GM19468 (cell line): Measurements from ENCODE around the gene SPATA12.

Experiments used
- ATAC-seq: cut with Tn5 transposase; IDR thresholded peaks from one replicate; pipeline ENCODE4 v1.9.1; 2021; ENCODE audit warnings: mild to moderate bottlenecking, moderate library complexity, moderate number of reproducible peaks; ENCODE audit not compliant: unreplicated experiment; ENCODE audit errors: extremely low read depth

The SPATA12 gene

GRCh38 chr3:57060089-57060821 lies at the start of gene SPATA12:
SPATA12 (plus strand) TSS chr3:57060664; CDS start chr3:57073695, 13,031 bp downstream.
- ATAC-seq = no peak

GRCh38 chr3:57011022-57011421 lies 49.4 kb upstream of the SPATA12 start:
- no peak for ATAC-seq

GRCh38 chr3:57012847-57013246 lies 47.6 kb upstream of the SPATA12 start:
- ATAC-seq = no peak

- no peak for ATAC-seq
These were observed 45.1 kb upstream of the SPATA12 start for GRCh38 chr3:57015350-57015729.

GRCh38 chr3:57015912-57016311 lies 44.6 kb upstream of the SPATA12 start:
- no peak for ATAC-seq

GRCh38 chr3:57017459-57017845 lies 43.0 kb upstream of the SPATA12 start:
- ATAC-seq = no peak

GRCh38 chr3:57018246-57018645 lies 42.2 kb upstream of the SPATA12 start:
- no peak for ATAC-seq

GRCh38 chr3:57019057-57019456 lies 41.4 kb upstream of the SPATA12 start:
- no peak for ATAC-seq

- no peak for ATAC-seq
These were observed 35.2 kb upstream of the SPATA12 start for GRCh38 chr3:57025237-57025636.

- no peak for ATAC-seq
These were observed 33.5 kb upstream of the SPATA12 start for GRCh38 chr3:57026944-57027343.

GRCh38 chr3:57029383-57029782 lies 31.1 kb upstream of the SPATA12 start:
- no peak for ATAC-seq

- no peak for ATAC-seq
These were observed 30.5 kb upstream of the SPATA12 start for GRCh38 chr3:57029924-57030323.

GRCh38 chr3:57030721-57031120 lies 29.7 kb upstream of the SPATA12 start:
- ATAC-seq = no peak

- no peak for ATAC-seq
These were observed 28.6 kb upstream of the SPATA12 start for GRCh38 chr3:57031631-57032541.

- no peak for ATAC-seq
These were observed 23.5 kb upstream of the SPATA12 start for GRCh38 chr3:57036952-57037351.

GRCh38 chr3:57038466-57039164 lies 21.8 kb upstream of the SPATA12 start:
- no peak for ATAC-seq

- ATAC-seq = no peak
These were observed 18.8 kb upstream of the SPATA12 start for GRCh38 chr3:57041674-57042073.

- ATAC-seq = no peak
These were observed 16.9 kb upstream of the SPATA12 start for GRCh38 chr3:57043518-57043917.

- ATAC-seq = no peak
These were observed 14.2 kb upstream of the SPATA12 start for GRCh38 chr3:57046101-57046765.

GRCh38 chr3:57048052-57048671 lies 12.3 kb upstream of the SPATA12 start:
- no peak for ATAC-seq
